Cardiac muscle cell (in vitro differentiated cells and primary cell): ENCODE results near the gene RPS6KB2. TPM values are rescaled to one million over a fixed set of nuclear protein-coding genes. Genes with fewer than 3 reads are reported as not detected.

Experiments used
- DNase-seq, 2 donors: peaks; one replicate each; pipeline versions ENCODE4 v3.0.0 to v3.0.0-alpha.2; 2010 to 2017; ENCODE audit warnings: low read depth in 1 of 2, low spot score in 1 of 2
- H3K27ac ChIP-seq: fragments of 200-600 bp; sonication (generic); 2 replicates; pipeline ENCODE4 v1.5.1; 2016
- H3K27me3 ChIP-seq: fragments of 200-600 bp; sonication (generic); 2 replicates; pipeline ENCODE4 v1.6.0; 2016; ENCODE audit warnings: control low read depth
- H3K36me3 ChIP-seq: fragments of 200-600 bp; sonication (generic); 2 replicates; pipeline ENCODE4 v1.5.1; 2016; ENCODE audit warnings: control low read depth
- H3K4me1 ChIP-seq: fragments of 200-600 bp; sonication (generic); 2 replicates; pipeline ENCODE4 v1.8.1; 2017; ENCODE audit warnings: low read depth, mild to moderate bottlenecking, mixed run types
- H3K4me3 ChIP-seq: fragments of 200-600 bp; sonication (generic); 2 replicates; pipeline ENCODE4 v1.5.1; 2016; ENCODE audit warnings: mild to moderate bottlenecking
- H3K9me3 ChIP-seq: fragments of 200-600 bp; sonication (generic); 2 replicates; pipeline ENCODE4 v1.5.1; 2017; ENCODE audit warnings: low read depth, mild to moderate bottlenecking, control low read depth
- CTCF ChIP-seq: IDR thresholded peaks from 2 replicates; pipeline ENCODE4 v1.5.1; 2012; ENCODE audit warnings: low read depth, mild to moderate bottlenecking, low read length
- polyA plus RNA-seq: library from polyadenylated mRNA; unstranded; fragments of >200 nt; fragmentation: Nextera tagmentation; extraction: Ambion mirVana; gene quantifications from 2 replicates; pipeline ENCODE4 v1.2.1, GENCODE V29; 2016
- total RNA-seq: library from RNA; depleted of rRNA; stranded (reverse); fragments of >200 nt; gene quantifications from 2 replicates; pipeline ENCODE4 v1.2.3, GENCODE V29; 2016

RPS6KB2 gene
- total and polyA plus RNA-seq, 2 experiments from 2014 or later, result 92.5 to 97.0 TPM

GRCh38 chr11:67404515-67405195 is 23.6 kb upstream of the RPS6KB2 start:
- no peak for DNase-seq
- no peak overlapping the region for H3K4me3 ChIP-seq
- H3K9me3 ChIP-seq, result no peaks in the 10 kb centered on the region
- no peaks in the 10 kb centered on the region for H3K27me3 ChIP-seq
- H3K4me1 ChIP-seq, result peaks cover 10% of the 10 kb centered on the region
- TF ChIP-seq CTCF, result no peak
- no peaks in the 10 kb centered on the region for H3K36me3 ChIP-seq
- H3K27ac ChIP-seq, result no peak overlapping the region

GRCh38 chr11:67405196-67405567 is 23.1 kb upstream of the RPS6KB2 start:
- no peak overlapping the region for H3K4me3 ChIP-seq
- no peaks in the 10 kb centered on the region for H3K27me3 ChIP-seq
- H3K36me3 ChIP-seq, result no peaks in the 10 kb centered on the region
- H3K27ac ChIP-seq, result no peak overlapping the region
- no peaks in the 10 kb centered on the region for H3K9me3 ChIP-seq
- H3K4me1 ChIP-seq, result peaks cover 10% of the 10 kb centered on the region
- DNase-seq, result no peak
- TF ChIP-seq CTCF, result no peak

GRCh38 chr11:67405688-67406339 is 22.5 kb upstream of the RPS6KB2 start:
- Histone ChIP-seq H3K9me3 (no peaks in the 10 kb centered on the region), H3K4me3 (no peak overlapping the region), H3K27me3 (no peaks in the 10 kb centered on the region), H3K36me3 (no peaks in the 10 kb centered on the region), H3K27ac (no peak overlapping the region), H3K4me1 (peaks cover 6% of the 10 kb centered on the region)
- no peak for TF ChIP-seq CTCF
- DNase-seq, result no peak

- no peaks in the 10 kb centered on the region for H3K36me3 ChIP-seq
- no peak overlapping the region for H3K27ac ChIP-seq
- H3K9me3 ChIP-seq, result no peaks in the 10 kb centered on the region
- no peak for DNase-seq
- no peaks in the 10 kb centered on the region for H3K27me3 ChIP-seq
- no peak overlapping the region for H3K4me3 ChIP-seq
- TF ChIP-seq CTCF, result no peak
- H3K4me1 ChIP-seq, result peaks cover 5% of the 10 kb centered on the region
Observed at GRCh38 chr11:67406420-67406968, 21.8 kb upstream of the RPS6KB2 start.

- Histone ChIP-seq H3K4me3 (no peak overlapping the region), H3K9me3 (no peaks in the 10 kb centered on the region), H3K36me3 (no peaks in the 10 kb centered on the region), H3K27ac (no peak overlapping the region), H3K27me3 (no peaks in the 10 kb centered on the region), H3K4me1 (peaks cover 4% of the 10 kb centered on the region)
- no peak for DNase-seq
- no peak for TF ChIP-seq CTCF
Observed at GRCh38 chr11:67406969-67407687, 21.2 kb upstream of the RPS6KB2 start.
